PC-9 (cell line): ENCODE measurements around the gene FBXW7. TPM values are rescaled to one million over a fixed set of nuclear protein-coding genes. Genes with fewer than 3 reads are reported as not detected.

Experiments used
- BruUV-seq: library from RNA; stranded (reverse); fragments of 400-500 nt; replicated peaks from 2 replicates; lab custom pipeline; 2021; lab: Mats Ljungman, UMichigan
- CTCF ChIA-PET: fragments of 300-600 bp; sonication (Branson Sonifier 250); formaldehyde crosslinking; loops from one replicate; lab custom pipeline; 2022; ENCODE audit warnings: antibody characterized with exemption; lab: Charles Lee
- POLR2A ChIA-PET: fragments of 300-600 bp; sonication (Branson Sonifier 250); formaldehyde crosslinking; loops from one replicate; lab custom pipeline; 2022; ENCODE audit warnings: antibody characterized with exemption; ENCODE audit not compliant: unreplicated experiment; lab: Charles Lee
- DNase-seq, 2 experiments: peaks; one replicate each; pipeline versions ENCODE4 v3.0.0 to v3.0.0-alpha.2; 2015 to 2022; ENCODE audit warnings: mixed read lengths in 1 of 2
- H2AFZ ChIP-seq: fragments of 200-600 bp; sonication (generic); 2 replicates; pipeline ENCODE4 v1.8.1; 2017; ENCODE audit warnings: antibody characterized with exemption
- H3F3A ChIP-seq: fragments of 200-600 bp; sonication (generic); 2 replicates; pipeline ENCODE4 v1.8.1; 2017; ENCODE audit warnings: antibody characterized with exemption, mild to moderate bottlenecking, low read depth; ENCODE audit not compliant: insufficient read depth
- H3K27ac ChIP-seq: fragments of 200-600 bp; sonication (generic); 2 replicates; pipeline ENCODE4 v1.6.1; 2016; ENCODE audit warnings: mixed run types
- H3K27me3 ChIP-seq: fragments of 200-600 bp; sonication (generic); 2 replicates; pipeline ENCODE4 v1.6.1; 2016; ENCODE audit warnings: low read depth, mixed run types; ENCODE audit not compliant: insufficient read depth
- H3K36me3 ChIP-seq: fragments of 200-600 bp; sonication (generic); 2 replicates; pipeline ENCODE4 v1.6.1; 2016; ENCODE audit warnings: low read depth, mixed run types
- H3K4me1 ChIP-seq: fragments of 200-600 bp; sonication (generic); replicated peaks from 2 replicates; pipeline ENCODE4 v1.6.1; 2016; ENCODE audit warnings: mixed run types; ENCODE audit not compliant: insufficient read depth
- H3K4me2 ChIP-seq: fragments of 200-600 bp; sonication (generic); 2 replicates; pipeline ENCODE4 v1.6.1; 2017; ENCODE audit warnings: mixed run types
- H3K4me3 ChIP-seq: fragments of 200-600 bp; sonication (generic); 2 replicates; pipeline ENCODE4 v1.6.1; 2016; ENCODE audit warnings: mixed run types
- H3K79me2 ChIP-seq: fragments of 200-600 bp; sonication (generic); 2 replicates; pipeline ENCODE4 v1.6.1; 2017; ENCODE audit warnings: low read depth, mixed run types
- H3K9me2 ChIP-seq: fragments of 200-600 bp; sonication (generic); 2 replicates; pipeline ENCODE4 v1.8.1; 2017; ENCODE audit warnings: mild to moderate bottlenecking; ENCODE audit not compliant: insufficient read depth
- H3K9me3 ChIP-seq: fragments of 200-600 bp; sonication (generic); 2 replicates; pipeline ENCODE4 v1.8.1; 2016; ENCODE audit warnings: low read depth; ENCODE audit not compliant: insufficient read depth
- H4K20me1 ChIP-seq: fragments of 200-600 bp; sonication (generic); 2 replicates; pipeline ENCODE4 v1.8.1; 2017; ENCODE audit not compliant: insufficient read depth
- EZH2 ChIP-seq: fragments of 200-600 bp; sonication (generic); IDR thresholded peaks from 2 replicates; pipeline ENCODE4 v1.8.0; 2017; ENCODE audit warnings: antibody characterized with exemption, low read depth
- intact Hi-C: fragments of 100-400 bp; cut with micrococcal nuclease; formaldehyde crosslinking; loops from one replicate; pipeline ENCODE4 v1.10.0; 2022; ENCODE audit not compliant: unreplicated experiment
- total RNA-seq: library from RNA; stranded (reverse); gene quantifications from 2 replicates; pipeline ENCODE4 v1.2.3, GENCODE V29; 2021
- TF ChIP-seq, protein P1 (sequence below): fragments of 200-600 bp; sonication (generic); conservative IDR thresholded peaks from 2 replicates; pipeline ENCODE4 v1.6.1; 2017; ENCODE audit warnings: mixed run types, antibody characterized with exemption, mild to moderate bottlenecking, moderate library complexity

The FBXW7 gene
- total RNA-seq, 1 experiment from 2014 or later: 30.2 TPM

DNA sequence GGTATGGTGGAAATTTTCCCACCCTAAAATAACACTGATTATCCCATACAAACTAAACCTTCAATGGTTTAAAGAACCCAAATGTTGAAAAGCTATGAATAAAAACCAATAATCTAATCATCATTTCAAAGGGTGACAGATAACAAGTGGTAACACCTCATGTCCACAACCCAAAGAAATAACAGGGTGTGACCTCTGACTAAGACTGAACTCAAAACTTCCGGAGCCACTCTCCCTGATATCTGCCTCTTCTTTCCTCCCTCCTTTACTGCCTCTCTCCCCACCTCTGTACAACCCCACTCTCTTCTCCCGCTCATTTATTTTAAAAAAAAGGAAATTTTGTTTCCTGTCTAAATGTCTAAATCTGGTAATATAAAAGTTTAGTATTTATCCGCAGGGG is 11.5 kb downstream of the FBXW7 start:
- TF ChIP-seq EZH2: no peak
- TF ChIP-seq, protein P1, sequence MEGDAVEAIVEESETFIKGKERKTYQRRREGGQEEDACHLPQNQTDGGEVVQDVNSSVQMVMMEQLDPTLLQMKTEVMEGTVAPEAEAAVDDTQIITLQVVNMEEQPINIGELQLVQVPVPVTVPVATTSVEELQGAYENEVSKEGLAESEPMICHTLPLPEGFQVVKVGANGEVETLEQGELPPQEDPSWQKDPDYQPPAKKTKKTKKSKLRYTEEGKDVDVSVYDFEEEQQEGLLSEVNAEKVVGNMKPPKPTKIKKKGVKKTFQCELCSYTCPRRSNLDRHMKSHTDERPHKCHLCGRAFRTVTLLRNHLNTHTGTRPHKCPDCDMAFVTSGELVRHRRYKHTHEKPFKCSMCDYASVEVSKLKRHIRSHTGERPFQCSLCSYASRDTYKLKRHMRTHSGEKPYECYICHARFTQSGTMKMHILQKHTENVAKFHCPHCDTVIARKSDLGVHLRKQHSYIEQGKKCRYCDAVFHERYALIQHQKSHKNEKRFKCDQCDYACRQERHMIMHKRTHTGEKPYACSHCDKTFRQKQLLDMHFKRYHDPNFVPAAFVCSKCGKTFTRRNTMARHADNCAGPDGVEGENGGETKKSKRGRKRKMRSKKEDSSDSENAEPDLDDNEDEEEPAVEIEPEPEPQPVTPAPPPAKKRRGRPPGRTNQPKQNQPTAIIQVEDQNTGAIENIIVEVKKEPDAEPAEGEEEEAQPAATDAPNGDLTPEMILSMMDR: no peak
- Histone ChIP-seq H3K27ac (no peak overlapping the region), H3F3A (no peaks in the 10 kb centered on the region), H3K9me2 (no peaks in the 10 kb centered on the region), H3K4me2 (no peak overlapping the region), H3K79me2 (peaks cover 87% of the 10 kb centered on the region), H3K4me3 (no peak overlapping the region), H3K4me1 (no peaks in the 10 kb centered on the region), H4K20me1 (peaks cover 3% of the 10 kb centered on the region; the same call in 1 of the 2 replicates), H3K36me3 (no peaks in the 10 kb centered on the region), H3K27me3 (no peaks in the 10 kb centered on the region), H2AFZ (no peak overlapping the region), H3K9me3 (no peaks in the 10 kb centered on the region)
- CTCF ChIA-PET: no interaction called here
- intact Hi-C loops: no loop called here
- no TSS peak for BruUV-seq
- DNase-seq: no peak
- POLR2A ChIA-PET: no interaction called here

DNA sequence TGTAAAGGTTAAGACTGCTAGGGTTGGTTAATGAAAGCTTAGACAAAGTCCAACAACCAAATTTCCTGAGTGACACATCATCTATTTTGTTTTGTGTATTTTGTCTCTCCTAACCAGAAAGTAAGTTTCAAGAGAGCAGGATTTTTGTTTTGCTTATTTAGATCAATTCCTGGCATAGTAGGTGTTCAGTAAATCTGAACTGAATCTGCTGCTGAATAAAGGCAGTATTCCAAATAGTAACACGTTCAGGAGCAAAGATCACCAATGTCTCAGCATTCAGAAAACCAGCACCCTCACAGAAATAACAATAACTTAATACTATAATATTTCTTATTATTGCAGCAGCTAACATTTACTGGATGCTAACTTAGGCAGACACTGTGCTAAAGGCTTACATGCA is 12.2 kb downstream of the FBXW7 start:
- BruUV-seq: no TSS peak
- POLR2A ChIA-PET: no interaction called here
- intact Hi-C loops: no loop called here

DNA sequence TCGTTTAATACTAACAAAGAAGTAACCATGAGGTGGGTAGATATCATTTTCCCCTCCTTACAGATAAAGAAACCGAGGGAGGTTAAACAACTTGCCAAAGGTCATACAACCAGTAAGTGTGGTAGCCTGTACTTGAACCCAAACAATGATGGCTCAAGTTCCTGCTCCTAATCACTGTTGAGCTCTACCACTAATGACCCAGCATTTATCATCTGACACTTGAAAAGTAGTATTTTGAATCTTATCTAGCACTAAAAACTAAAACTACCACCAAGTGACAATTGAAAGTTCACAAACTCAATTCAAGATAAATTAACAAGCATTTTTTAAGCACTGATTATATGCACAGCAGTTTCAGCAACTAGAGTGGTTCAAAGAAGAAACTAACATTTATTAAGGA is 13.1 kb downstream of the FBXW7 start:
- Histone ChIP-seq H2AFZ (no peak overlapping the region), H3K9me3 (no peaks in the 10 kb centered on the region), H3K36me3 (no peaks in the 10 kb centered on the region), H3F3A (no peaks in the 10 kb centered on the region), H3K27me3 (no peaks in the 10 kb centered on the region), H3K9me2 (no peaks in the 10 kb centered on the region), H3K4me2 (no peak overlapping the region), H3K4me3 (no peak overlapping the region), H4K20me1 (peaks cover 6% of the 10 kb centered on the region; the same call in 1 of the 2 replicates), H3K27ac (no peak overlapping the region), H3K79me2 (peaks cover 79% of the 10 kb centered on the region), H3K4me1 (no peaks in the 10 kb centered on the region)
- ChIA-PET POLR2A (no interaction called here), CTCF (interaction anchor here (0.5 kb wide), 1 partner anchor 126 kb away, joined by 3 read pairs; no protein-coding TSS in a partner anchor)
- TF ChIP-seq, protein P1: no peak
- TF ChIP-seq EZH2: no peak
- no TSS peak for BruUV-seq
- intact Hi-C loops: no loop called here
- DNase-seq: no peak

More for the DNA sequence above, 12.2 kb downstream of the FBXW7 start:
- no peak overlapping the region for H3K4me3 ChIP-seq
- H3K9me3 ChIP-seq: no peaks in the 10 kb centered on the region
- no peak overlapping the region for H3K27ac ChIP-seq
- H3K4me1 ChIP-seq: no peaks in the 10 kb centered on the region
- H2AFZ ChIP-seq: no peak overlapping the region
- peaks cover 6% of the 10 kb centered on the region; the same call in 1 of the 2 replicates for H4K20me1 ChIP-seq
- H3F3A ChIP-seq: no peaks in the 10 kb centered on the region
- no peaks in the 10 kb centered on the region for H3K36me3 ChIP-seq
- H3K27me3 ChIP-seq: no peaks in the 10 kb centered on the region
- CTCF ChIA-PET: no interaction called here
- TF ChIP-seq EZH2: no peak
- TF ChIP-seq, protein P1: no peak
- peaks cover 87% of the 10 kb centered on the region for H3K79me2 ChIP-seq
- no peaks in the 10 kb centered on the region for H3K9me2 ChIP-seq
- DNase-seq: no peak
- no peak overlapping the region for H3K4me2 ChIP-seq
